Progenitor cell of endocrine pancreas (in vitro differentiated cells): ENCODE measurements around the gene CNTNAP2. TPM values are rescaled to one million over a fixed set of nuclear protein-coding genes. Genes with fewer than 3 reads are reported as not detected.

Source experiments
- DNase-seq: peaks from one replicate; pipeline ENCODE4 v3.0.0; 2021; ENCODE audit warnings: low spot score; ENCODE audit not compliant: unreplicated experiment
- H3K27ac Mint-ChIP-seq: 2 replicates; pipeline ENCODE4 v1.8.0; 2021; ENCODE audit warnings: mild to moderate bottlenecking, moderate library complexity, mixed read lengths
- H3K27me3 Mint-ChIP-seq: 2 replicates; pipeline ENCODE4 v1.8.0; 2021; ENCODE audit warnings: mixed read lengths
- H3K36me3 Mint-ChIP-seq: 2 replicates; pipeline ENCODE4 v1.8.0; 2022; ENCODE audit warnings: mixed read lengths; ENCODE audit not compliant: insufficient read depth
- H3K4me1 Mint-ChIP-seq: 2 replicates; pipeline ENCODE4 v1.8.0; 2021; ENCODE audit warnings: low read depth, mixed read lengths
- H3K4me3 Mint-ChIP-seq: 2 replicates; pipeline ENCODE4 v1.8.0; 2021; ENCODE audit warnings: low read depth, mild to moderate bottlenecking, moderate library complexity, mixed read lengths
- H3K9me3 Mint-ChIP-seq: 2 replicates; pipeline ENCODE4 v1.8.0; 2021; ENCODE audit warnings: low read depth, mixed read lengths
- CTCF ChIP-seq: fragments of 200-600 bp; sonication (generic); IDR thresholded peaks from one replicate; pipeline ENCODE4 v1.5.0; 2021; ENCODE audit warnings: antibody characterized with exemption, mild to moderate bottlenecking; ENCODE audit not compliant: unreplicated experiment
- total RNA-seq: library from RNA; stranded (reverse); gene quantifications from 2 replicates; pipeline ENCODE4 v1.2.1, GENCODE V29; 2021

CNTNAP2 gene
- total RNA-seq, 1 donor from 2014 or later = 6.5 TPM

GRCh38 chr7:146864644-146865043 lies 748.0 kb downstream of the CNTNAP2 start:
- no peak overlapping the region for H3K4me3 Mint-ChIP-seq
- no peak for TF ChIP-seq CTCF
- no peaks in the 10 kb centered on the region for H3K36me3 Mint-ChIP-seq
- H3K9me3 Mint-ChIP-seq = peaks cover 13% of the 10 kb centered on the region
- no peak for DNase-seq
- no peaks in the 10 kb centered on the region for H3K27me3 Mint-ChIP-seq
- no peaks in the 10 kb centered on the region for H3K4me1 Mint-ChIP-seq
- no peak overlapping the region for H3K27ac Mint-ChIP-seq

GRCh38 chr7:146865696-146866095 lies 749.1 kb downstream of the CNTNAP2 start:
- no peaks in the 10 kb centered on the region for H3K27me3 Mint-ChIP-seq
- DNase-seq = no peak
- H3K36me3 Mint-ChIP-seq = no peaks in the 10 kb centered on the region
- H3K4me3 Mint-ChIP-seq = no peak overlapping the region
- H3K4me1 Mint-ChIP-seq = no peaks in the 10 kb centered on the region
- H3K9me3 Mint-ChIP-seq = peaks cover 13% of the 10 kb centered on the region
- H3K27ac Mint-ChIP-seq = no peak overlapping the region
- TF ChIP-seq CTCF = no peak

GRCh38 chr7:146874722-146875121 lies 758.1 kb downstream of the CNTNAP2 start:
- Mint-ChIP-seq H3K4me3 (no peak overlapping the region), H3K27ac (no peak overlapping the region), H3K4me1 (no peaks in the 10 kb centered on the region), H3K27me3 (no peaks in the 10 kb centered on the region), H3K36me3 (no peaks in the 10 kb centered on the region), H3K9me3 (no peaks in the 10 kb centered on the region)
- no peak for TF ChIP-seq CTCF
- no peak for DNase-seq

- H3K9me3 Mint-ChIP-seq = no peaks in the 10 kb centered on the region
- H3K27ac Mint-ChIP-seq = no peak overlapping the region
- TF ChIP-seq CTCF = no peak
- H3K4me1 Mint-ChIP-seq = no peaks in the 10 kb centered on the region
- no peak for DNase-seq
- H3K4me3 Mint-ChIP-seq = no peak overlapping the region
- H3K27me3 Mint-ChIP-seq = no peaks in the 10 kb centered on the region
- no peaks in the 10 kb centered on the region for H3K36me3 Mint-ChIP-seq
Measured at GRCh38 chr7:146875237-146875785, 758.7 kb downstream of the CNTNAP2 start.

- H3K4me3 Mint-ChIP-seq = no peak overlapping the region
- no peaks in the 10 kb centered on the region for H3K4me1 Mint-ChIP-seq
- H3K27me3 Mint-ChIP-seq = no peaks in the 10 kb centered on the region
- no peaks in the 10 kb centered on the region for H3K9me3 Mint-ChIP-seq
- no peak overlapping the region for H3K27ac Mint-ChIP-seq
- no peak for DNase-seq
- H3K36me3 Mint-ChIP-seq = no peaks in the 10 kb centered on the region
- no peak for TF ChIP-seq CTCF
Measured at GRCh38 chr7:146875981-146876380, 759.4 kb downstream of the CNTNAP2 start.
